A673 (cell line): Measurements from ENCODE around the gene ZNF232. TPM values are rescaled to one million over a fixed set of nuclear protein-coding genes. Genes with fewer than 3 reads are reported as not detected.

Experiments
- BruUV-seq: library from RNA; stranded (reverse); fragments of 400-500 nt; replicated peaks from 2 replicates; lab custom pipeline; 2021; lab: Mats Ljungman, UMichigan
- CTCF ChIA-PET: fragments of 300-600 bp; sonication (Branson Sonifier 250); formaldehyde crosslinking; loops from one replicate; lab custom pipeline; 2022; ENCODE audit warnings: antibody characterized with exemption; lab: Charles Lee
- POLR2A ChIA-PET: fragments of 300-600 bp; sonication (Branson Sonifier 250); formaldehyde crosslinking; loops from one replicate; lab custom pipeline; 2022; ENCODE audit warnings: antibody characterized with exemption; ENCODE audit not compliant: low non-redundant PET; lab: Charles Lee
- DNase-seq: peaks from one replicate; pipeline ENCODE4 v3.0.0-alpha.2; 2015; ENCODE audit warnings: low spot score
- H3K27ac ChIP-seq: fragments of 200-600 bp; sonication (generic); 2 replicates; pipeline ENCODE4 v1.5.1; 2016; ENCODE audit warnings: mixed run types, low read depth, mild to moderate bottlenecking, mixed read lengths, antibody characterized with exemption, low read length; ENCODE audit not compliant: poor library complexity, severe bottlenecking
- H3K27me3 ChIP-seq: fragments of 200-600 bp; sonication (generic); replicated peaks from 2 replicates; pipeline ENCODE4 v1.6.1; 2017; ENCODE audit warnings: mixed run types, low read depth, mild to moderate bottlenecking, mixed read lengths, antibody characterized with exemption, low read length; ENCODE audit not compliant: insufficient read depth, poor library complexity
- H3K36me3 ChIP-seq: fragments of 200-600 bp; sonication (generic); 2 replicates; pipeline ENCODE4 v1.6.1; 2016; ENCODE audit warnings: mixed run types, mild to moderate bottlenecking, mixed read lengths, antibody characterized with exemption, low read length; ENCODE audit not compliant: insufficient read depth, poor library complexity, severe bottlenecking
- H3K4me1 ChIP-seq: fragments of 200-600 bp; sonication (generic); 2 replicates; pipeline ENCODE4 v1.6.1; 2017; ENCODE audit warnings: mixed run types, mild to moderate bottlenecking, mixed read lengths, antibody characterized with exemption, low read length; ENCODE audit not compliant: insufficient read depth, poor library complexity, severe bottlenecking
- H3K4me3 ChIP-seq: fragments of 200-600 bp; sonication (generic); 2 replicates; pipeline ENCODE4 v1.5.1; 2016; ENCODE audit warnings: low read depth, mixed run types, mild to moderate bottlenecking, mixed read lengths, low read length; ENCODE audit not compliant: poor library complexity, severe bottlenecking
- H3K9me3 ChIP-seq: fragments of 200-600 bp; sonication (generic); 2 replicates; pipeline ENCODE4 v1.6.1; 2016; ENCODE audit warnings: mixed run types, low read depth, mild to moderate bottlenecking, mixed read lengths, antibody characterized with exemption, low read length; ENCODE audit not compliant: poor library complexity, severe bottlenecking
- CTCF ChIP-seq: fragments of 300-800, 200-600 bp; sonication (generic); conservative IDR thresholded peaks from 2 replicates; pipeline ENCODE4 v1.5.1; 2017; ENCODE audit warnings: low read depth, mild to moderate bottlenecking, antibody characterized with exemption, low read length, moderate library complexity, mixed read lengths
- EZH2 ChIP-seq: fragments of 200-600 bp; sonication (generic); IDR thresholded peaks from 2 replicates; pipeline ENCODE4 v1.6.1; 2017; ENCODE audit warnings: borderline replicate concordance, low read depth, mild to moderate bottlenecking, mixed read lengths, antibody characterized with exemption, low read length; ENCODE audit not compliant: poor library complexity, severe bottlenecking
- intact Hi-C: fragments of 100-400 bp; cut with micrococcal nuclease; formaldehyde crosslinking; loops from one replicate; pipeline ENCODE4 v1.10.0; 2022; ENCODE audit not compliant: unreplicated experiment
- total RNA-seq: library from RNA; stranded (reverse); gene quantifications from 2 replicates; pipeline ENCODE4 v1.2.3, GENCODE V29; 2021

ZNF232 gene
- total RNA-seq, 1 experiment from 2014 or later, result 28.1 TPM

- Histone ChIP-seq H3K27ac (peak overlapping the region; percentile 45), H3K36me3 (peaks cover 39% of the 10 kb centered on the region), H3K4me3 (peak overlapping the region; percentile 59), H3K4me1 (peaks cover 5% of the 10 kb centered on the region), H3K9me3 (peaks cover 18% of the 10 kb centered on the region), H3K27me3 (no peaks in the 10 kb centered on the region)
- DNase-seq, result peak; percentile 10
- TF ChIP-seq CTCF (no peak), EZH2 (no peak)
- TSS peak; percentile 43 for BruUV-seq
- CTCF ChIA-PET, result no interaction called here
- POLR2A ChIA-PET, result interaction anchor here (0.6 kb wide), 2 partner anchors 73 to 310 kb away, joined by 4 to 6 read pairs; no protein-coding TSS in a partner anchor
- intact Hi-C loops, result no loop called here
Measured at GRCh38 chr17:5110816-5111215, 862 bp downstream of the ZNF232 start.

GRCh38 chr17:5100832-5101231 is 10.8 kb downstream of the ZNF232 start:
- Histone ChIP-seq H3K4me1 (no peaks in the 10 kb centered on the region), H3K27ac (no peak overlapping the region), H3K9me3 (peaks cover 35% of the 10 kb centered on the region), H3K27me3 (peaks cover 19% of the 10 kb centered on the region), H3K4me3 (no peak overlapping the region), H3K36me3 (peaks cover 14% of the 10 kb centered on the region)
- ChIA-PET POLR2A (no interaction called here), CTCF (no interaction called here)
- no peak for DNase-seq
- intact Hi-C loops, result no loop called here
- no TSS peak for BruUV-seq
- no peak for TF ChIP-seq CTCF
- no peak for TF ChIP-seq EZH2

GRCh38 chr17:5099271-5099670 is 12.4 kb downstream of the ZNF232 start:
- Histone ChIP-seq H3K36me3 (peaks cover 3% of the 10 kb centered on the region), H3K27me3 (peaks cover 19% of the 10 kb centered on the region), H3K4me3 (no peak overlapping the region), H3K4me1 (no peaks in the 10 kb centered on the region), H3K27ac (no peak overlapping the region), H3K9me3 (peaks cover 40% of the 10 kb centered on the region)
- TF ChIP-seq EZH2, result no peak
- no peak for TF ChIP-seq CTCF
- intact Hi-C loops, result no loop called here
- DNase-seq, result no peak
- ChIA-PET POLR2A (no interaction called here), CTCF (no interaction called here)
- BruUV-seq, result no TSS peak
